Measurements from ENCODE around the gene ATXN2L. TPM values are rescaled to one million over a fixed set of nuclear protein-coding genes. Genes with fewer than 3 reads are reported as not detected.

The ATXN2L gene
- total and polyA plus RNA-seq, 2 of the 13 experiments (the other 11 are each of a cell fraction or from before 2014, with no cell fraction given): 40.8 to 55.1 TPM

DNA sequence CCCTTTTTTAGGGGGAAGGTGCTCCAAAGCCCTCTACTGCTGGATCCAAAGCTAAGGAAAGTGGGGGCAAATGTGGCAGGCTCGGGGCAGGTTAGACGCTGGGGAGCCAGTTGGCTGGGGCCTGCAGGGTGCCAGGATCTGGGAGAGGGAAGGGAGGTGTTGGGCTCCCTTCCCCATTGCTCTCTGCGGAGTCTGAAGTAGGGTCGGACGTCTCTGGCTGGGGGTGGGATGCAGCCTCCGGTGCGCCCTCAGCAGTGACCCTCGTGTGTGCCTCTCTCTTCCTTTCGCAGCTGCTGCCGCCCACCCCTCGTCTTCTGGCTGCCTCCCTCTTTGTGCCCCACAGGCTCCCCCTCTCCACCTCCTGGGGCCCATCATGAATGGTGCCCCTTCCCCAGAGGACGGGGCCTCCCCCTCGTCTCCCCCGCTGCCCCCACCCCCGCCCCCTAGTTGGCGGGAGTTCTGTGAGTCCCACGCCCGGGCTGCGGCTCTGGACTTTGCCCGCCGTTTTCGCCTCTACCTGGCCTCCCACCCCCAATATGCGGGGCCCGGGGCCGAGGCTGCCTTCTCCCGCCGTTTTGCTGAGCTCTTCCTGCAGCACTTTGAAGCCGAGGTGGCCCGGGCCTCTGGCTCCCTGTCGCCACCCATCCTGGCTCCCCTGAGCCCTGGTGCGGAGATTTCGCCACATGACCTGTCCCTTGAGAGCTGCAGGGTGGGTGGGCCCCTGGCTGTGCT is 43.1 kb downstream of the ATXN2L start (continued):
- TF ChIP-seq ZNF501 (CRISPR knock-in tag; IDR thresholded peaks at IDR 0.05): peak; percentile 58; the same call in 1 of the 2 replicates
- no peak for TF ChIP-seq KLF9 (CRISPR knock-in tag; IDR thresholded peaks at IDR 0.05; ENCODE audit: low read depth)
- TF ChIP-seq ZNF670 (CRISPR knock-in tag; IDR thresholded peaks at IDR 0.05; ENCODE audit: borderline replicate concordance): peak; percentile 83; the same call in 1 of the 2 replicates
- no peak for TF ChIP-seq MXD4 (CRISPR knock-in tag; IDR thresholded peaks at IDR 0.05)
- TF ChIP-seq ZMAT3 (CRISPR knock-in tag; conservative IDR thresholded peaks at IDR 0.05): no peak
- no peak for TF ChIP-seq ZBTB7A (CRISPR knock-in tag; IDR thresholded peaks at IDR 0.05)
- no peak for TF ChIP-seq CBX2 (IDR thresholded peaks at IDR 0.05; ENCODE audit: low read depth, low read length)
- no peak for TF ChIP-seq CBX2 (CRISPR knock-in tag; IDR thresholded peaks at IDR 0.05; ENCODE audit: low read depth)
- TF ChIP-seq HHEX (CRISPR knock-in tag; IDR thresholded peaks at IDR 0.05): no peak
- TF ChIP-seq, protein P1, sequence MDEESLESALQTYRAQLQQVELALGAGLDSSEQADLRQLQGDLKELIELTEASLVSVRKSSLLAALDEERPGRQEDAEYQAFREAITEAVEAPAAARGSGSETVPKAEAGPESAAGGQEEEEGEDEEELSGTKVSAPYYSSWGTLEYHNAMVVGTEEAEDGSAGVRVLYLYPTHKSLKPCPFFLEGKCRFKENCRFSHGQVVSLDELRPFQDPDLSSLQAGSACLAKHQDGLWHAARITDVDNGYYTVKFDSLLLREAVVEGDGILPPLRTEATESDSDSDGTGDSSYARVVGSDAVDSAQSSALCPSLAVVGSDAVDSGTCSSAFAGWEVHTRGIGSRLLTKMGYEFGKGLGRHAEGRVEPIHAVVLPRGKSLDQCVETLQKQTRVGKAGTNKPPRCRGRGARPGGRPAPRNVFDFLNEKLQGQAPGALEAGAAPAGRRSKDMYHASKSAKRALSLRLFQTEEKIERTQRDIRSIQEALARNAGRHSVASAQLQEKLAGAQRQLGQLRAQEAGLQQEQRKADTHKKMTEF (CRISPR knock-in tag; IDR thresholded peaks at IDR 0.05): peak; percentile 42
- peak; percentile 19; the same call in 1 of the 2 replicates for TF ChIP-seq SOX5 (CRISPR knock-in tag; IDR thresholded peaks at IDR 0.05; ENCODE audit: borderline replicate concordance)
- peak; percentile 76 for TF ChIP-seq RBFOX2 (IDR thresholded peaks at IDR 0.05; ENCODE audit: low read depth, low read length)
- no peak for TF ChIP-seq TP53 (CRISPR knock-in tag; conservative IDR thresholded peaks at IDR 0.05)
- TF ChIP-seq ZNF563 (CRISPR knock-in tag; IDR thresholded peaks at IDR 0.05): peak; percentile 15; the same call in 1 of the 2 replicates
- 0 out of 2 replicates have a peak, but pooled peaks have one; percentile 2 for TF ChIP-seq POLR2AphosphoS5 (IDR thresholded peaks at IDR 0.05; ENCODE audit: low read depth, low read length)
- TF ChIP-seq, protein P2, sequence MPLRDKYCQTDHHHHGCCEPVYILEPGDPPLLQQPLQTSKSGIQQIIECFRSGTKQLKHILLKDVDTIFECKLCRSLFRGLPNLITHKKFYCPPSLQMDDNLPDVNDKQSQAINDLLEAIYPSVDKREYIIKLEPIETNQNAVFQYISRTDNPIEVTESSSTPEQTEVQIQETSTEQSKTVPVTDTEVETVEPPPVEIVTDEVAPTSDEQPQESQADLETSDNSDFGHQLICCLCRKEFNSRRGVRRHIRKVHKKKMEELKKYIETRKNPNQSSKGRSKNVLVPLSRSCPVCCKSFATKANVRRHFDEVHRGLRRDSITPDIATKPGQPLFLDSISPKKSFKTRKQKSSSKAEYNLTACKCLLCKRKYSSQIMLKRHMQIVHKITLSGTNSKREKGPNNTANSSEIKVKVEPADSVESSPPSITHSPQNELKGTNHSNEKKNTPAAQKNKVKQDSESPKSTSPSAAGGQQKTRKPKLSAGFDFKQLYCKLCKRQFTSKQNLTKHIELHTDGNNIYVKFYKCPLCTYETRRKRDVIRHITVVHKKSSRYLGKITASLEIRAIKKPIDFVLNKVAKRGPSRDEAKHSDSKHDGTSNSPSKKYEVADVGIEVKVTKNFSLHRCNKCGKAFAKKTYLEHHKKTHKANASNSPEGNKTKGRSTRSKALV (CRISPR knock-in tag; IDR thresholded peaks at IDR 0.05): no peak
- TF ChIP-seq SRSF9 (IDR thresholded peaks at IDR 0.05; ENCODE audit: borderline replicate concordance, insufficient read depth, low read depth, low read length, poor library complexity, severe bottlenecking): no peak
- TF ChIP-seq ZNF746 (CRISPR knock-in tag; IDR thresholded peaks at IDR 0.05): peak; percentile 60; the same call in 1 of the 2 replicates
- no peak for TF ChIP-seq MBNL3 (CRISPR knock-in tag; conservative IDR thresholded peaks at IDR 0.05)
- peak; percentile 72 for TF ChIP-seq ASH2L (IDR thresholded peaks at IDR 0.05; ENCODE audit: insufficient read length, low read depth, low read length)
- TF ChIP-seq, protein P3, sequence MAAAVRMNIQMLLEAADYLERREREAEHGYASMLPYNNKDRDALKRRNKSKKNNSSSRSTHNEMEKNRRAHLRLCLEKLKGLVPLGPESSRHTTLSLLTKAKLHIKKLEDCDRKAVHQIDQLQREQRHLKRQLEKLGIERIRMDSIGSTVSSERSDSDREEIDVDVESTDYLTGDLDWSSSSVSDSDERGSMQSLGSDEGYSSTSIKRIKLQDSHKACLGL (CRISPR knock-in tag; IDR thresholded peaks at IDR 0.05): no peak
- peak in 1 of 2 experiments; percentile 64; a peak in 1 of 4 replicates for TF ChIP-seq KLF16 (CRISPR knock-in tag; IDR thresholded peaks at IDR 0.05)
- no peak for TF ChIP-seq ZKSCAN1 (IDR thresholded peaks at IDR 0.05; ENCODE audit: low read length)
- no peak for TF ChIP-seq LCORL (IDR thresholded peaks at IDR 0.05)
- peak; percentile 79 for TF ChIP-seq LCORL (CRISPR knock-in tag; IDR thresholded peaks at IDR 0.05)
